ENCODE results near the gene TGFBR2. TPM values are rescaled to one million over a fixed set of nuclear protein-coding genes. Genes with fewer than 3 reads are reported as not detected.

TGFBR2 gene
- total RNA-seq, 1 experiment from 2014 or later: 16.1 TPM

GRCh38 chr3:30646961-30647752 lies 40.8 kb downstream of the TGFBR2 start:
- no peak for DNase-seq (ENCODE audit: low spot score)
- H3K36me3 ChIP-seq (ENCODE audit: insufficient read depth, low read length, poor library complexity, severe bottlenecking): peaks cover 31% of the 10 kb centered on the region
- intact Hi-C loops (cut with micrococcal nuclease; ENCODE audit: unreplicated experiment): no loop called here
- no peak overlapping the region for H3K27ac ChIP-seq (ENCODE audit: low read depth, low read length, poor library complexity, severe bottlenecking)
- H3K27me3 ChIP-seq (replicated peaks; ENCODE audit: insufficient read depth, low read depth, low read length, poor library complexity): no peaks in the 10 kb centered on the region
- ChIA-PET CTCF (no interaction called here), POLR2A (ENCODE audit: low non-redundant PET) (no interaction called here)
- TF ChIP-seq EZH2 (IDR thresholded peaks at IDR 0.05; ENCODE audit: borderline replicate concordance, low read depth, low read length, poor library complexity, severe bottlenecking) (no peak), CTCF (conservative IDR thresholded peaks at IDR 0.05; ENCODE audit: low read depth, low read length) (no peak)
- BruUV-seq (replicated peaks): no TSS peak
- H3K9me3 ChIP-seq (ENCODE audit: low read depth, low read length, poor library complexity, severe bottlenecking): no peaks in the 10 kb centered on the region
- peaks cover 42% of the 10 kb centered on the region for H3K4me1 ChIP-seq (ENCODE audit: insufficient read depth, low read length, poor library complexity, severe bottlenecking)
- H3K4me3 ChIP-seq (ENCODE audit: low read depth, low read length, poor library complexity, severe bottlenecking): no peak overlapping the region

- H3K27me3 ChIP-seq (replicated peaks; ENCODE audit: insufficient read depth, low read depth, low read length, poor library complexity): no peaks in the 10 kb centered on the region
- TF ChIP-seq CTCF (conservative IDR thresholded peaks at IDR 0.05; ENCODE audit: low read depth, low read length) (no peak), EZH2 (IDR thresholded peaks at IDR 0.05; ENCODE audit: borderline replicate concordance, low read depth, low read length, poor library complexity, severe bottlenecking) (no peak)
- H3K4me3 ChIP-seq (ENCODE audit: low read depth, low read length, poor library complexity, severe bottlenecking): no peak overlapping the region
- BruUV-seq (replicated peaks): no TSS peak
- CTCF ChIA-PET: interaction anchor here (0.6 kb wide), 1 partner anchor 607 kb away, joined by 3 read pairs; no protein-coding TSS in a partner anchor
- H3K27ac ChIP-seq (ENCODE audit: low read depth, low read length, poor library complexity, severe bottlenecking): no peak overlapping the region
- H3K4me1 ChIP-seq (ENCODE audit: insufficient read depth, low read length, poor library complexity, severe bottlenecking): peaks cover 39% of the 10 kb centered on the region
- H3K9me3 ChIP-seq (ENCODE audit: low read depth, low read length, poor library complexity, severe bottlenecking): no peaks in the 10 kb centered on the region
- POLR2A ChIA-PET (ENCODE audit: low non-redundant PET): interaction anchor here (0.5 kb wide), 1 partner anchor 34 kb away, joined by 3 read pairs; no protein-coding TSS in a partner anchor
- H3K36me3 ChIP-seq (ENCODE audit: insufficient read depth, low read length, poor library complexity, severe bottlenecking): peaks cover 31% of the 10 kb centered on the region
- intact Hi-C loops (cut with micrococcal nuclease; ENCODE audit: unreplicated experiment): no loop called here
- DNase-seq (ENCODE audit: low spot score): no peak
These were observed 42.4 kb downstream of the TGFBR2 start for GRCh38 chr3:30648670-30649357.

- no peak overlapping the region for H3K27ac ChIP-seq (ENCODE audit: low read depth, low read length, poor library complexity, severe bottlenecking)
- intact Hi-C loops (cut with micrococcal nuclease; ENCODE audit: unreplicated experiment): no loop called here
- POLR2A ChIA-PET (ENCODE audit: low non-redundant PET): no interaction called here
- no peak for TF ChIP-seq CTCF (conservative IDR thresholded peaks at IDR 0.05; ENCODE audit: low read depth, low read length)
- TF ChIP-seq EZH2 (IDR thresholded peaks at IDR 0.05; ENCODE audit: borderline replicate concordance, low read depth, low read length, poor library complexity, severe bottlenecking): no peak
- H3K27me3 ChIP-seq (replicated peaks; ENCODE audit: insufficient read depth, low read depth, low read length, poor library complexity): no peaks in the 10 kb centered on the region
- no TSS peak for BruUV-seq (replicated peaks)
- CTCF ChIA-PET: no interaction called here
- H3K4me1 ChIP-seq (ENCODE audit: insufficient read depth, low read length, poor library complexity, severe bottlenecking): peaks cover 39% of the 10 kb centered on the region
- H3K9me3 ChIP-seq (ENCODE audit: low read depth, low read length, poor library complexity, severe bottlenecking): no peaks in the 10 kb centered on the region
- H3K4me3 ChIP-seq (ENCODE audit: low read depth, low read length, poor library complexity, severe bottlenecking): no peak overlapping the region
- no peak for DNase-seq (ENCODE audit: low spot score)
- peaks cover 31% of the 10 kb centered on the region for H3K36me3 ChIP-seq (ENCODE audit: insufficient read depth, low read length, poor library complexity, severe bottlenecking)
These were observed 43.3 kb downstream of the TGFBR2 start for GRCh38 chr3:30649572-30650318.
